Measurements from ENCODE around the gene RIMBP2.
"Not testable (repeated sequence)": the region's sequence is repeated elsewhere in the genome, so short reads cannot be mapped to it uniquely, and the experiment has no call there.

The RIMBP2 gene

DNA sequence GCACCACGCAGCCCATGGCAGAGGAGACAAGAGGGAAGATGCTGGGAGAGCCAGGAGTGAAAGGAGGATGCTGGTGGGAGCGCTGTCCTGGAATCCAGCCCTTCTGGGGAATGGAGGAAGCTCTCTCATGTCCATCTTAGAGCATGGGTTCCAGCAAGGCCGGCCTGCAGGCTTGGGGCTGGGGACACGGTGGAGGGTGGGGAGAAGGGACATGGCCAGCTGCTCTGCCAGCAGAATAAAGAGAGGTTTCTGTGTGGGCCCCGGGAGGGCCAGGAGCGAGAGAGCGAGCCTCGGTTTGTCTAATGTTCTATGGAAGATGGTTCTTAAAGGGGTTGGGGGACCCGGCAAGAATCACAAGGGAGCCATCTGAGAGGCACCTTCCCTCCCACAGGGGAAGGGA is 60.2 kb downstream of the RIMBP2 start:
- no peak for DNase-seq

DNA sequence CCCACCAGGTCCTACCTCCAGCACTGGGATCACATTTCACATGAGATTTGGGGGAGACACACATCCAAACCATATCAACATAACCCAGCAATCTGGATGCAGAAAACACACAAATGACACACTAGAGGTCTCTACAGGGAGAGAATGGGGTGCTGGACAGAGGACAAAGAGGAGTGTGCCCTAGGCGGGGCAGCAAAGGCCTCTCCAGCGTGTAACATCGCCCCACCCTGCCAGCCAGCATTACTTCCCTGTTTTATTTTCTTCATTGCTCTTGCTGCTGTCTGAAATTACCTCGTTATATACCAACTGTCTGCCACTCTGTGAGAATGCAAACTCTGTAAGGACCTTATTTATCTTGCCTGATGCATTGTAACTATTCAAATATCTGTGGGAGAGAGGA is 61.1 kb downstream of the RIMBP2 start:
- no peak for DNase-seq

DNA sequence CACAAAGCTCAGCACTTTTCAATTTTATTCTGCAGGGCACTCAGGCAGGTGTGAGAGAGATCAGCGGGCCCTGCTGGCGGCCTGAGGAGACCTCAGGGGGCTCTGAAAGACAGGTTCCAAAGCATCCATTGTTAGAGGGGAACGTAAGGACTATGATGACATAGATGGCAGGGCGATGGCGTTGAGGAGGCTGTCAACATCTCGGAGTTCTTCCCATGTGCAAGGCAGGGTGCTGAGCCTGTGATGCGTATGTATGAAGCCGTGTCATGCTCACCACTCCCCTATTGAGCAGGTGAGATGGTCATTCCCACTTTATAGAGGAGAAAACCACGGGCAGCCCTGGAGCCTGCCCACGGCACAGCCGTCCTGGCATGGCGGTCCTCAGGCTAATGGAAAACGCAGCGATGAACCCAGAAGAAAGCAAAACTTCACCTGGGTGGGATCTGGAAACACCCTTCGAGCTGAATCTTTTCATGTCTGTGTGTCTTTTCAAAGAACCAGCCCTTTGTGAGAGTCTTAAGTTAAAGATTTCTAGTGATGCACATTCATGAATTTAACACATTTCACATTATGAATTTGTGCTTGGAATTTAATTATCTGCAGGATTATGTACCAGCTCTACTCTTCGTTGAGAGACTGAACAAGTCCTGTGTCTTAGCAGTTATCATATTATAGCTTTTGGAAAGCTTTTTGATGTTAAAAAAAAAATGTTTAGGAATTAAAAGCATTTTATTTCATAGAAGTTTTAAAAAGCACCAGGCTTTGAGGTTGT is 64.7 kb downstream of the RIMBP2 start:
- no peak for DNase-seq

DNA sequence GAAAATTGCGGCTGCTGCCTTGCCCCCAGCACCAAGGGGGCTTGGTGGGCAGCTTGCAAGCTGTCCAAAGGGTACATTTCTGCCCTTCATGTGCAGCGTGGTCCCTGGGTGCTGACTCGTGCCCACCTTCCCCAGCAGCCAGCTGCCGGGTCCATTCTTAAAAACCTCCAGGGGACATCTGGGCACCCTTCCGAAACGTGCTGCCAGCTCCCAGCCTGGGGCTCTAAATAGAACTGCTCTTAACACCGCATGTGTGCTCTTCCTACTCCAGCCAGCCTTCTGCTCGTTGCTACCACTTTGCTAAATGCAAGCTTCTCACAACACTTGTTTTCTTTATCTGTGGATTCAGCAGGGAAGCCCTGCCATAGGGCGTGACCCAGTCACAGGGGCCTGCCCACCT is 66.0 kb downstream of the RIMBP2 start:
- DNase-seq = no peak

DNA sequence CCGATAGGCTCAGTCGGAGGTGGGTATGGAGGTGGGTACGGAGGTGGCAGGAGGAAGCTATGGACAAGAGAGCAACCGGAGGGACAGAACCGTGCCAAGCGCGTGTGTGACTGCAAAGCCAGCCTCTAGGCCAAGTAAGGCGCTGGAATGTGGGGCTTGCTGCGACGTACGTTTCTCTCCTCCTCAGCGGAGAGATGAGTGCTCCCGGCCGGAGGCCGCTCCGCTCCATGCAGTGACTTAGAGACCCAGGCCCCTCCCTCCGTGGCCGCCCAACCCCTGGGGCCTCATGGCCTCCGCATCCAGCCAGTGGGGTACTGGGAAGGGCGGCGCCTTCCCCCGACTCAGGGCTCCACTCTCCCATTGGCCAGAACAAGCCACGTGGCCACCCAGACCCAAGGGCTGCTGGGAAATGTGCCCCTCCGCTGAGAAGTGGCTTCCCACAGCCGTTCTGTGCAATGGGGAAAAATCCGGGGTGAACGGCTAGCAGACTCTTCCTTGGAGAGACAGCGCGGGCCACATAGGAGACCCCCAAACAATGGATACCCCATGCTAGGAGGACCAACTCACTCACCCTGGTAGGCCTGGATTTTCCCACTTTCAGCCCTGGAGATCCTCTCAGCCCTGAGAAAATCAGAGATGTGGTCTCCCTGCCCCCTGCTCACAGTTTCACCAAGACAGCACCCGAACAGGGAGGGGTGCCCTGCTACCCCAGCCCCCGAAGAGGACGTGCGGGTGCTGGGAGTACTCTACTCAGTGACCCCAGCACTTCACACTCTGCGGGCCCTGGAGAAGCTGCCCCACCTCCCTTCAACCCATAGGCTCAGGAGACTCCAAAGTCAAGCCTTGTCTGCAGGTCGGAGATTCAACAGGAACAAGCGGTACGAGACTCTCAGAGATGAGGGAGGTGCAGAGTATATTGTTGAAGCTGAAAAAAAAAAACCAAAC is 66.7 kb downstream of the RIMBP2 start:
- no peak for DNase-seq

DNA sequence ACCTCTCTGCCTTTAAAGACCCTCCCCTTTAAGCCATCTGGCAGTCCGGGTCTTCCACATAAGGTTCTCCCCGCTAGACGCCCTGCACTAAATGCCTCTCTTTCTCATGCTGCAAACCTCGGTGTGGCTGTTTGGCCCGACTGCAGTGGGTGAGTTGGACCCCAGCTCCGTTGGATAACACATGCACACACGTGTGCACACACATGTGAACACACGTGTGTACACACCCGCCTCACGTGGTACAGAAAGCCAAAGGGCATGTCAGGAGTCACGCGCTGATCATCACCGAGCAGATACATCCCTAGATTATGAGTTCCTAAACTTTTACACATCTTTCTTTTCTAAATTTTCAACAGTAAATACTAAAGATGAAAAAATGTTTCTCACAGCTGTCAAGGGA is 68.3 kb downstream of the RIMBP2 start:
- no peak for DNase-seq

DNA sequence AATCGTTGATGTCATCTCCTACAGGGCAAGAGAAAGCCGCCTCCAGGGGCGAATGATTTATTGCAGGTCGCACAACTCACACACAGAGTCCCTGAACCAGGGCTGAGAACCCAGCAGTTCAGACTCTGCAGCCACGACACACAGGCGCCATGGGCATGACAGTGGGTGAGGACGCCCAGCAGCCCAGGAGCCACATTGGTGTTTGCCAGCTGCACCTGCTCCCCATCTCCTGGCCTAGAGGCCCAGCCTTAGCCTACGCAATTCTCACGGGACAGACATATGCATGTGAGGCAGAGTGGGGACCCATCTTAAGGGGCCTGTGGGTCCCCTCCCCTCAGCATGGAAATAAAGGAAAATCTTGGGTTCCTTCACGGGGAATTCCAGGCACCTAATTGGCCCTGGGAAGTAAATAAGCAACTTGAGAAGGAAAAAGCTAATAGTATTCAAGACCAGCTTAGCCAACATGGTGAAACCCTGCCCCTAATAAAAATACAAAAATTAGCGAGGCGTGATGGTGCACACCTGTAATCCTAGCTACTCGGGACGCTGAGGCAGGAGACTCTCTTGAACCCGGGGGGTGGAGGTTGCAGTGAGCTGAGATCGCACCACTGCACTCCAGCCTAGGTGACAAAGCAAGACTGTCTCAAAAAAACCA is 69.3 kb downstream of the RIMBP2 start:
- no peak for DNase-seq

DNA sequence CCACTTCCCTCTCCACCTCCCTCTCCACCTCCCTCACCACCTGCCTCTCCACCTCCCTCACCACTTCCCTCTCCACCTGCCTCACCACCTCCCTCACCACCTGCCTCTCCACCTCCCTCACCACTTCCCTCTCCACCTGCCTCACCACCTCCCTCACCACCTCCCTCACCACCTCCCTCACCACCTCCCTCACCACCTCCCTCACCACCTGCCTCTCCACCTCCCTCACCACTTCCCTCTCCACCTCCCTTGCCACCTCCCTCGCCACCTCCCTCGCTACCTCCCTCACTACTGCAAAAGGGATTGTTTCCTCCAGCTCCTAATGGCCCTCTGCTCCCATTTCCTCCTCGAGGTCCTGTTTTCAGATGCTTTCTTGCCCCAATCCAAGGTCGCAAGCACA is 69.9 kb downstream of the RIMBP2 start:
- DNase-seq = not testable (repeated sequence)

DNA sequence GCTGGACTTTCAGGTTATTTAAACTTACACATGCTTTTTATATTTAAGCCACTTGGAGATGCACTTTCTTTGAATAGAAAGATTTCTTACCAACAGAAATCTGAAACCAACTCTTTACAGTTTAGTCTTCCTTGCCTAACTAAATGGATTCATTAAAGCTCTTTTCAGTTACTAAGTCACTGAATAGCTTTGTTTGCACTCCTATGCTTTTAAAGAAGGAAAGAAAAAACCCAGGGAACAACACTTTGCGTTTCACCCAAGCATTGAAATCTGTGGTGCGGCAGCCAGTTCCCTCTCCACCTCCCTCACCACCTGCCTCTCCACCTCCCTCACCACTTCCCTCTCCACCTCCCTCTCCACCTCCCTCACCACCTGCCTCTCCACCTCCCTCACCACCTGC is 70.3 kb downstream of the RIMBP2 start:
- DNase-seq = no peak

DNA sequence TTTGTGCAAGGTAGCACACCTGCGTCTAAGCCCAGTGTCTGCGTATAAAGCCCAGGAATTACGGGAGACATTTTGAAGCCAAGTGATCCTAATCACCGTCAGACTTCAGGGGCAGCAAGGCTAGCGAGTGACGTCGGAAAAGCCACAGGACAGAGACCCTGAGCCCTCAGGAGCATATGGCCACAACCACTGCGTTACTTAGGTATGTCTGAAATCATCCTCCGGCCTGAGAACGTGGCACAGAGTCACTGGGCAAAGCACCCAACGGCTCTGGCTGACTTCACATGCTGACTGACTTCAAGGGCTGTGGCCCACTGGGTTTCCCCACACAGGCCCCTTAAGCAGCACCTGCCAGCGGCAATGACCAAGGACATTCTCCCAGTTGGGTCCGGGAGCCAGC is 71.5 kb downstream of the RIMBP2 start:
- no peak for DNase-seq

DNA sequence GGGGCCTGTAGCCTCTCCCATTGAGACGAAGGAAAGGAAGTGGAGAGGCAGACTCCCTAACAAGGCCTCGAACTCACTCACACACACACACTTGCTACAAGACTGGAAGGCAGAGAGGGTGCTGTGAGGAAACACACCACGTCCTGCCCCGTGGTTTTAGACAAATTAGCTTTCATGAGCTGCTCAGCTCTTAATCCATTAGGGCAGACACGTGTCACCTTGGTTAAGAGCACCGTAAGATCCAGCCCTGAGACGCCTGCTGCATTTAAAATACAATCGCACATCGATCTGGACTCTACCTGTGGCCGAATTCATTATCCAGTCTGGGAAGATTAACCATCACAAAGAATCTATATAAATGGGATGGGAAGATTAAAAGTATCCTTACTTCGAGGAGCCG is 72.0 kb downstream of the RIMBP2 start:
- DNase-seq = no peak

DNA sequence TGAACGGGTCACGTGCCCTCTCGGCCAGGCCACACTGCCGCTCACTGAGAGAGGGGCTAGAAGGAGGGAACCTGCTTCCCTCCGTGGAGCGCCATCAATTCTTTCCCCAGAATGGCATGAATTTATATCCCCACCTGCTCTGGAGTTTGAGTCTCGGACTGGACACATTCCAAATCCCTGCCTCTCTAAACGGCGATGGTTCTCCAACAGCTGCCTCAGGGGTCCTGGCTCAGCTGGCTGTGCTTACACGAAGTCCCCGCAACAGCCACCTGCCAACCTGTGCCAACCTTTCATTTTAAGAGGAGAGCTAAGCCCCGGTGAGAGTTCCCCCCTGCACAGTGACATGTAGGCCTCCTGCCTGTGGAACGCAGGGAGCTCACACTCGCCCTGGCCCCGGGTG is 73.2 kb downstream of the RIMBP2 start:
- DNase-seq = no peak

DNA sequence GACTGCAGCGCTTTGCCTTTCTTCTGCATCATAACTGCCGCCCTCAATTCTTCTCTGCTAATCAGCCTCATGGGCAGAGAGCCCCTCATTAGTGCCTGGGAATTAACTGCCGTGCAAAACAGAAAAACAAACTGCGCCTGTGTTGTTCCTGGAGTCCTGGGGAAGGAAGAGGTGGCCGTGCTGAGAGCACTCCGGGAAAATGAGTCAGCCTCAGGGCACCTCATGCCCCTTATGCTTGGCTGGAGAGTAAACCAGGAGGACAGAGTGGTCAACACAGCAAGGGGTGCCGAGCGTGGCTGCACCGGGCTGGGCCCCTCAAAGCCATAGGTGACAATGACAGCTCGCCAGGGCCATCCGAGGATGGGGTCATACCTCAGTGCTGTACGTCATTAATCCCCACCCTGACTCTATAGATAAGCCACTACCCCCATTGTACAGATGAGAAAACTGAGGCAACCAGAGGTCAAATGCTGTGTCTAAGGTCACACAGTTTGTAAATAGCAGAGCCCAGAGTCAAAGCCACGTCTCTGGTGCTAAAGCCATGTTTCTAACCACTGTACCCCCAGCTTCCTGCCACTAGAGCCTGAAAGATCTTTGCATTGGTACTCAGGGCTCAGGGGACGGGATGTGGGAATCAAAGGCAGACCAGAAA is 74.4 kb downstream of the RIMBP2 start:
- no peak for DNase-seq

DNA sequence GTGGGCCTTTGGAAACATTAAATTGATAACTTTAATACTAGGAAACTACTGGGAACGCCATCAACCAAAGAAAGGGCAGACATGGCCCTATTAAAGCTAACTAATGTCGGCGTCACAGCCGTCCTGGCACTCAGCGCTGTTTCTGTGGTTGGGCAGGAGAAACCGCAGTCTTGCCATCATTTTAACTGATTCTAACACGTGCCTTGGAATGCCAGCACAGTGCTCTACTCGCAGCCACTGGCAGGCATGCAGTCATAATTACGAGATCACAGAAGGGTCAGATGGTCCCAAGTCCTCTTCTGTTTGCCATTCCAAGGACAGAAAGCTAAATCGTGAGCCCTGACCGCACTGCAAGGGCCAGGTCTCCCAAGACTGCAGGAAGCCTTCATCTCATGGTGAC is 75.2 kb downstream of the RIMBP2 start:
- DNase-seq = no peak

DNA sequence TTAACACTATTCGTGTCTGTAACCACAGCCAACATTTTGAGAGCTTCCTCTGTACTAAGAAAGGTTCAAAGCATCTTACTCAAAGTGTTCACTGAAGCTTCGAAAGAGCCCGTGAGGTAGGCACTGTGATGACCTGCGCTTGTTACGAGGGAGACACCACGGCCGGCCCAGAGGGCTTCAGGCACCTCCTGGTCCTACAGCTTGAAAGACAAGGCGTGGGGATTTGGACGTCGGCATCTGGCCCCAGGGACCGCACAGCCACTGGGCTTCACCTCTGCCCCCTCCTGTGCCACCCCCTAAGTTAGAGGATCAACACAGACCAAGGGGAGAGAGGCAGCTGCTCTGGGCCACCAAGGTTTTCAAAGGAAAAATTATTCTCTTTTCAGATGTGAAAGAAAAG is 75.6 kb downstream of the RIMBP2 start:
- no peak for DNase-seq

DNA sequence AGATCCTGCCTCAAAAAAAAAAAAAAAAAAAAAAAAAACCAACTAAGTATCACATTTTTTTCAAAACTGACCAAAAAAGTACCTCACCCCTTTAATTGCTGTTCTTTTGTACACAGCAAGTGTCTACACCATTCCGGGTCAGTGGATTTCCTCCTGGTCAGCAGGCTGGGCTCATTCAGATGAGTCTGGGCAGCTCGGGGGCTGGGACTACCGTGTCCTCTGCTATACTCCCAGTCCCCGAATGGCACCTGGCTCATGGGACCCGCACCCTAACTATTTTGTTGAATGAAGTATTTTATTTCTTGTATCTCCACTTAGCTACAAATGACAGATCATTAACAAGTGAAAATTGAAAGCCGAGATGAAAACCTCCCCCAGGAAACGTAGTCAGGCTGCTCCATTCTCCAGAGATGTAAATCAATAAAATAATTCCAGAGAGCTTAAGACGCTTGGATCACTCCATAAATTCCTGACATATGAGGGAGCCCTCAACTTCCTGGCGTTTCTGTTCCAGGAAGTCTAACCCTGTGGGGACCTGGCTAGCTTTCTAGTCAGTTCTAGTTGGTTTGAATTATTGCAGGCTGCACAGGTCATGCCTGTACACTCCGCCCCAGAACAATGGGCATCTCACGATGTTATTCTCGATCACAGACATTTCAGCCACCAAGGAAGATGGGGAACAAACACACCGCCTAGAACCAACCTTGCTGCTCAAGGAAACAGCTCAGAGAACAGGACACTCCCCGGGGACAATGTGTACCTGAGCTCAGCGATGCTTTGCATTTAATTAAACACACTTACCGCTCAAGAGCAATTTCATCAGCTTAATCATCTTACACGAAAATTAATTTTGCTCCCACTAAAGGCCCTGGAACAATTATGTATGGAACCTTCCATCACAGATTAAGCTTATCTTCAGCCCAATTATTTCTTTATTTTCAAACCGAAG is 76.3 kb downstream of the RIMBP2 start:
- DNase-seq = no peak

DNA sequence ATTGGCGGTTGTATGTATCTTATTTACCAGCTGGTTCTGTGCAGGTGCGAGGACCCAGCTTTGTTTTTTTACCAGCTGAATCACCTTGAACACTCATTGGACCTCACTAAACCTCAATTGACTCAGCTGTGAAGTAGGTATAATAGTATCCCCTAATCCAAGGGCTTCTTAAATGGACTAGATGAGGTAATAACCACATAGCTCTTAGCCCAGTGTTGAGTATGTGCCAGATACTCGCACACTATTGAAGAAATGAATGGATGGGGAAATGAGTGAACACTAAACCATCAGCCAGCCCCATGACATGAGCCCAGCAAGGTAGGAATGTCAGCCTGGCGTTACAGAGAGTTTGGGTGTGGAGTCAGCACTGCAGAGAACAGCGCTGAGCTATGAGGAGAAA is 79.7 kb downstream of the RIMBP2 start:
- DNase-seq = no peak

DNA sequence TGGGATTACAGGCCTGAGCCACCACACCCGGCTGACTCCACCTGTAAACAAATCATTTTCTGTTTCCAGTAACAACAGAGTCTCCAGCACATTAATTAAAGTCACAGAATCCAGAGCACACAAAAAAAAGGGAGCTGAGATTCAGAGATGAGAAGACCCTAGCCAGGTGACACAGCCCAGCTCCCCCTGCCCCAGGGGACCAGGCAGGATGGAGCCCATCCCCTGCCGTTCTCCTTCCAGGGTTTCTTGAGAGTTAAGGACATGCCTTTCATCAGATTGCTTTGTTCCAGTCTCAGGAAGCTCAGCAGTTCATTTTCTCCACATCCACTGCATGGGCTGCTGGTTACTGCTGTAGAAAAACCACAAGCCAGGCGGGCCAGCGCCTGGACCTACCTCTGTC is 81.2 kb downstream of the RIMBP2 start:
- no peak for DNase-seq

DNA sequence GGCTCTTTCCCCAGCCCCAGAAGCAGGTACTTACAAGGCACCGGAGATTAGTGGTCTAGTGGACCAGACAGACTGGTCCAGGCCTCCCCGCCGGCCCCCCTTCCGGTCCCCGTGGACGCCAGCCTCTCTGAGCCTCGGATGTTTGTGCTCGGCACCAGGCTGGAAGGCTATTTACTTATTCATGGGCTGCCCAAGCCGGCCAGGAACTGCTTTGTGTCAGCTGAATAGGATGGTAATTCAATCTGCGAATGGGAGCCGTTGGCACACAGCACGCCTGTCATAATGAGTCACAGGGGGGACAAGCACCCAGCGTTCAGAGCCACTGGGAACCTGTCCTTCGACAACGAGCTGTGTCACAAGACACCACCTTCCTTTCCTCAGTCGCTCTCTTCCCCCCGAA is 82.3 kb downstream of the RIMBP2 start:
- no peak for DNase-seq

DNA sequence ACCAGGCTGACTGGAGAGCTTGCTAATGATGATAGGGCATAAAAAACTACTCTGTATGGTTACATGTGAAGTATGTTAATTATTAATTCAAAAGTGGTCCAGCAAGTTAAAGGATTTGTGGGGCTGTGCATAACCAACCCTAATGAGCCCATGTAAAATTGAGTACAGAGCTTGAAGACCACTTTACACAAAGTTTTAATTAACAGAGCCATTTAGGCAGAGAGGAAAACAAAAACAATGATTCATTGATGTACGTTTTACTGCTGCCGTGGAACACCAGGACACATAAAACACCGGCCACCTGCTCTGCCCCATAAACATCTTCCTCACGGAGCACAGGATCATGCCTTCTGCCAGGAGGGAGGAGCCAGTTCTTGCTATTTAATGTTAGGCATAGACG is 83.5 kb downstream of the RIMBP2 start:
- no peak for DNase-seq

DNA sequence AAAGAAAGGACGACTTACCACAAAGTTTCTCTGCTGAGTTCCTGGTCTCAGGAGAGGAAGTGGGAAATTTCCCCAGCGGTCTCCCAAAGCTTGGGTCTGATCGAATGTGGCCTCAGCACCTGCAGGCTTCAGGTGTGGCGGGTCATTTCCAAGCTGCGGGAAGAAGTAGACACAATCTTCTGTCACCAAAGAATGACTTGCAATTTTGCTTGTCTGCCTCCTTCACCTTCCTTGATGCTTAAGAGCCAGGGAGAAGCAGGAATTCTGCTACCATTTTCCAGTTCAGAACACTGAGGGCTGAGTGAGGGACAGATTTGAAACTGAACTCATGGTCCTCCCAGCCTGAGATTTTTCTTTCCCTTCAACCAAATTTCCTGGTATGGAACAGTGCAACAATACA is 87.8 kb downstream of the RIMBP2 start:
- no peak for DNase-seq

DNA sequence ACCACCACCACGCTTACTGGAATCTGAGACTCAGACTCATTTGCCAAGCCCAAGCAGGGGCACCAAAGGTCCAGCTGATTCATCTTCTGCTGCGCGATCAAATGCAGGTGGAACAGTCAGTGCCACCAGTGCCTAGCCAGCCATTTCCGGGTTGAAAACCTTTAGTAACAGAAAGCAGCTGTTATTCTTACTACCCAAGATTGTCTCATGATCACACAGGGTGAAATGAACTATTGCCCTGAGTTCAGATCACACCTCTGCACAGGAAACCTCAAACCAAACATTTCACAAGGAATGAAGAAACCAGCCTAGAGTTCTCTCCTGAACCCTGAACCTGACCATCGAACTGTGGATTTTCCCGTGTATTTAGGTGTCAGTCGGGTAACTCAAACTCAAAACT is 88.9 kb downstream of the RIMBP2 start:
- no peak for DNase-seq

All from stimulated activated naive CD4-positive, alpha-beta T cell (primary cell).